G401 (cell line): Measurements from ENCODE around the gene TRAF3. TPM values are rescaled to one million over a fixed set of nuclear protein-coding genes. Genes with fewer than 3 reads are reported as not detected.

Source experiments
- DNase-seq: peaks from one replicate; pipeline ENCODE4 v3.0.0-alpha.2; 2015; ENCODE audit warnings: low spot score
- in situ Hi-C: cut with HindIII; loops from 2 replicates; pipeline ENCODE4 v1.10.0; 2016; ENCODE audit warnings: low sequenced_read_pairs, mixed read lengths
- total RNA-seq: library from RNA; depleted of rRNA; stranded (reverse); fragments of >200 nt; shearing (Covaris generic); gene quantifications from 2 replicates; pipeline ENCODE4 v1.2.3, GENCODE V29; 2014; rRNA removed

Gene TRAF3
- total RNA-seq = 21.0 and 45.5 TPM in 2 replicates

DNA sequence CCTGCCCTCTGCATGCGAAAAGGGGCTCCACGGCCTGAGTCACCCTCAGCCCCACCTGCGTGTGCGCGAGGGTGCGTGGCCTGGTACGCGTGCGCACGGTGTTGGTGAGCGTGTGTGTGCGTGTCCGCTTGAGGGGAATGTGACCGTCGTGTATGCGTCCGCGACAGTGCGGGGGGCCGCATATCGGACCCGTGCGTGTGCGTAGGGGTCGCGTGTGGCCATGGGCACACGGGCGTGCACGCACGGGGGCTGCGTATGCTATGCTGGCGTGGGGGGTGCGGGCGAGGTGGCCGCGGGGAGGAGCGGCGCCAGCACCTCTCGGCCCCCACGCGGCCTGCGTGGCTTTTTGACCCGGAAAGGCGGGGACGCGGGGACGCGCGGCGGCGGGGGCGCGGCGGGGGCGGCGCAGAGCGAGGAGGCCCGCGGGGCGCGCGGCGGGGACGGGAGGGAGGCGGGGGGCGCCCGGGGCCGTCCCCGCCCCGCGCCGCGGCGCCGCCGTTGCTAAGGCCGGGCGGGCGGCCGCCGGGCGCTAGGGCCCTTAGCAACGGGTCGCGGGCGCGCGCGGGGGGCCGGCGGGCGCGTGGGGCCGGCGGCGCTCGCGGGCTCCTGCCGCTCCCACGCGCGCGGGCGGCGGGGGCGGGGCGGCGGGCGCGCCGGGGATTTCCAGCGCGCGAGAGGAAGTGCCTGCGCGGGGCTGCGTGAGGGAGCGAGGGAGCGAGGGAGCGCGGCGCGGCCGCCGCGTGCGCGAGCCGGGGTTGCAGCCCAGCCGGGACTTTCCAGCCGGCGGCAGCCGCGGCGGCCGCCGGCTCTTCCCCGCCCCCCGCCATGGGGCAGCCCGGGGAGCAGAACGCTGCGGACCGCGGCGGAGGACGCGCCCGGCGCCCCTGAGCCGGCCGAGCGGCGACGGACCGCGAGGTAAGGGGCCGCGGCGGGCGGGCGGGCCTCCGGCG, at the start of gene TRAF3:
Gene TRAF3, plus strand, starts transcription at position 689 of the 950 bp plus-strand sequence. CDS start 92,753 bp downstream, outside the sequence.
- DNase-seq = peak; percentile 45
- in situ Hi-C loops = no loop called here

- in situ Hi-C loops = no loop called here
- no peak for DNase-seq
Observed at GRCh38 chr14:102728501-102728900, 48.7 kb upstream of the TRAF3 start.

DNA sequence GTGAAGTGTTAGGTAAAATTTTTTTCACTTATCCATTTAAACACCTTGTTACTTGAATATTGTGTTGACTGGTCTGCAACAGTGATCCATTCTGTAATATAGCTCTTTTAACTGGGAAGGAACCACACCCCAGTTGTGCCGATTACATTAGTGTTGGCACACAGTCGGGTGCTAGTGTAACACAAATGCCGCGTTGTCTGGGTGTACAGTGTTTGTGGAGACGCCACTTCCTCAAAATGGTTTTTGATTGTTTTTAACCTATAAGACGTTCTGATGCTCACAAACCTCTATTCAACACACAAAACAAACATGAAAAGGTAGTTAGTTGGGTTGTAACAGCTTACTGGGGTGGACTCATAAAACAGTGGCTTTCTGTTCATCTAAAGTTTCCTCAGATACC, 48.0 kb upstream of the TRAF3 start:
- in situ Hi-C loops = no loop called here
- no peak for DNase-seq

DNA sequence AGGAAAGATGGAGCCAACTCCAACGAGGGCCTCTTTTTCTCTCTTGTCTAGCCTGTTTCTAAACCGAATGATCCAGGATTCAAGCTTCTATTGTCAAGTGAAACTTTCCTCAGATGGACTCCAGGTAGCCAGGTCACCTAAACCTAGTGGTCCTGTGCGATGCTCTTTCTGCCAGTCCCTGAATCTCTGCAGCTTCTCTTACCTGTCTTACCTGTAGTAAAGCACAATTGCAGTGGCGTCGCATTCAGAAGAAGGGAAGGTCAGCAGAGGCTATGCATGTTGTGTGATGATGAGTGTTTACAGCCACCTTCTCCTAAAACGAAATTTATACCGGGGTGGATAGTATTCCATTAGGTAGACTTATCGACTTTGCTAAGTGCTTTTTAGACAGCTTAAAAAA, 47.4 kb upstream of the TRAF3 start:
- DNase-seq = no peak
- in situ Hi-C loops = no loop called here

DNA sequence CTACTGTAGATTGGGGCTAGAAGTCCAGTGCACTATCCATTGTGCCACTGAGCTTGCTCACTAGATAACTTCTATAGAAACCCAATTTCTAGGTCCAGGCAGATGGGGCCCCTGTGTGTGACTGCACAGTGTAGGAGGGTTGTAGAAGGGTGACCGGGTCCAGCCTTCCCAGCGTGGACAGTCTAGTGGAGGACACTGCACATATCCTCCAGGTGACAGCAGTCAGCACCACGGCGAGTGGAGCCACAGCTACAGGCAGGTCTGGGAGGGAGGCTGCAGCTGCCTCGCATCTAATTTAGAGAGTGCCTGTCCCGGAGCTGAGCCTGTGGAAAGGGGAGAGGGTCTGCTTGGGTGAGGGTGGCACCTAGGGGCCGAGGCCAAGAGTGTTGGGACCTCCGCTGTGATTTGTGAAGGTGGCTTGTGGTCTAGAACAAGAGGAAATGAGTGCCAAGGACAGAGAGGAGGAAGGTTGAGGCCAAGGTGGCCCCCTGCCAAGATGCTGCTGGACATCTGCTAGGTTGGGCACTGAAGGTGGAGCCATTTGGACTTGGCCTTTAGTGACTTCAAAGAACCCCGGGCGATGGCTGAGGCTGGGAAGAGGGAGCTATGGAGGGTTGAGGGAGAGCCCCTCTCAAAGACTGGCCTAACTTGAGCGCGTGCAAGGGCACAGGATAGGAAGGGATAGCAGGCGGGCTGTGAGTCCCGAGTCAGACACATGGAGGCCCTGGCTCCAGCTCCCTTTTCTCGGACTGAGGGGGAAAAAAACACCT, 46.0 kb upstream of the TRAF3 start:
- peak; percentile 87 for DNase-seq
- in situ Hi-C loops = no loop called here

DNA sequence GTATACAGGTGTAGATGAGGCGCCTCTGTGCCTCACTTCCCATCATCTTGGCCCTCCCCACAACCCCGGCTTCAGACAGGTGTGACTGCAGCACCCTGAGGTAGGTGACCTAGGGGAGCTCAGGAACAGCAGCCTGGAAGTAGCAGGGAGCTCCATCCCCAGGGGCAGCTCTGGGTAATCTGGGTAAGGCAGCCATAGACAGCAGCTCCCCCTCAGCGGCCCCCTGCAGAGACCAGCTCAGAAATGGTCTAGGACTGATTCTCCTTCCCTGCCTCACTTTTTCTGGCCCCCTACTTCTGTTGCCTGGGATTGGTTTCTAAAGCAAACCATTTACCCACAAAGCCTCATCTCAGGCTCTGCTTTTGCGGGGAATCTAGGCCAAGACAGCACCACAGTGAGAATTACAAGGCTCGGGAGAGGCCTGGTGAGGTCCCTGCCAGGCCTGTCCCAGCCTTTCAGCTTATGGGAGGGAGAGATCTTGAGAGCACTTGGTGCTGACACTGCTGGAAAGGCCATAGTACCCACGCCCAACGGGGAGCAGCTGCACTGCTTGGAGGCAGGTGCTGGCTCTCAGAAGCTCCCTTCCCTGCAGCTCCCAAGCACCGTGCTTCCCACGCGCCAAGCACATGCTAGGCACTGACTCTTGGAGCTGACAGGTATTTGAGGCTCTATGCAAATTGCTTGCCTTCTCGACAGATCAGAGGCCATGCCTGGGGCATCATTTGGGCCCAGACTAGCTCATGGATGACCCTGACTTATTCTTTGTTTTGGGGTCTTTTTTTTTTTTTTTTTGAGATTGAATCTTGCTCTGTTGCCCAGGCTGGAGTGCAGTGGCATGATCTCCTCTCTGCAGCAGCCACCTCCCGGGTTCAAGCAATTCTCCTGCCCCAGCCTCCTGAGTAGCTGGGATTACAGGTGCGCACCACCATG, 45.1 kb upstream of the TRAF3 start:
- DNase-seq = no peak
- in situ Hi-C loops = no loop called here

GRCh38 chr14:102732924-102733323, 44.3 kb upstream of the TRAF3 start:
- no peak for DNase-seq
- in situ Hi-C loops = no loop called here

- in situ Hi-C loops = no loop called here
Observed at GRCh38 chr14:102733326-102733725, 43.9 kb upstream of the TRAF3 start.

GRCh38 chr14:102734436-102734835, 42.8 kb upstream of the TRAF3 start:
- no peak for DNase-seq
- in situ Hi-C loops = no loop called here

More at GRCh38 chr14:102733326-102733725, 43.9 kb upstream of the TRAF3 start:
- no peak for DNase-seq

- DNase-seq = no peak
- in situ Hi-C loops = no loop called here
Observed at GRCh38 chr14:102736956-102737355, 40.3 kb upstream of the TRAF3 start.

DNA sequence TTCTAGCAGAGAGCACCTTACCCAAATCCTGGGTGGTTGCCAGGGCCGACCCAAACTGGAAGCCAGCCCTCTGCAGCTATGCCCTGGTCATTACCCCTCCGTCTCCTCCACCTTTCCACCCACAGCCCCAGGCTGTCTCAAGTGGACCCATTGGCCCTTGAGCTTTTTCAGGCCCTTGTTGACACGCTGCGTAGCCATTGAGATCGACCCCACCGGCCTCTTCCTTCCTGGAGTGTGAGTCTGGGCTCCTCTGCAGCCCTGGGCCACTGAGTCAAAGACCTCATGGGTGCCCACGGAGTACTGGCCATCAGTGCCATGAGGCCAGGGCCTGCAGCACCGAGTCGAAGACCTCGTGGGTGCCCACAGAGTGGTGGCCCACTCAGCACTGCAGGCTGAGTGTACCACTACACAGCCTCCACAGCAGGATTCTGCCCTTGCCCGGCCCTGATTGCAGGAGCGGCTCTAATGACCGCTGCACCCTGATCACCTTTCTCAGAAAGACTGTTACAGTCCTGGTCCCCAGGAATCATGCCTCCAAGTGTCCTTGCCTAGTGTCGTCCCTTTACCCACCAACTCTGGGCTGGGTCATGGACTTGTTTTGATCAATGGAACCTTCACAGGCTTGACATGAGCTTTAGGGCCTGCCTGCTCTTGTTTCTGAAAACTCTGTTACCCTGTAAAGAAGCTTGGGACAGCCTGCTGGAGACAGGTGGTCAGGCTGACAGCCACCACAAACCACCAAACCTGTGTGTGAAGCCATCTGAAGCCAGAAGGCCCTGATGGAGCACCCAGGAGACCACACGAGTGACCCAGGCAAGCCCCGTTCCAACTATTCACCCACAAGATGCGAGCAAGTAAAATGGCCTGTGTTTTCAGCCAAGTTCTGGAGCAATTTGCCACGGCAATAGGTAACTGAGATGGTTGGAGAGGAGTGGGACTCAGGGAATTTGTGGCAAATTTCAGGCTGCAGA, 39.6 kb upstream of the TRAF3 start:
- in situ Hi-C loops = no loop called here
- DNase-seq = no peak

GRCh38 chr14:102738373-102739189, 38.7 kb upstream of the TRAF3 start:
- DNase-seq = no peak
- in situ Hi-C loops = no loop called here

DNA sequence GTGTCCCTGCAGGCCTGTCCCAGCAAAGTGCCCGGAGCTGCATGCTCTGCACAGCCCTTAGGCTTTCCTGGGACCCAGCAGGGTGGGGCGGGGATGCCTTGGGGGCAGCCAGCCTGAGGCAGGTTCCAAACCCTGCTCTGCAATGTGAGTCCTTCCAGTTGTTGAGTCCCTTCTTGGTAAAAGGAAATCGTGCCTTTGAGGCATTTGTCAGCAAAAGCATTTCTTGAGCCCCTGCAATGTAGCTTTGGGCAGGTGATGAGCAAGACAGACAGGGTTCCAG, 38.1 kb upstream of the TRAF3 start:
- in situ Hi-C loops = no loop called here
- DNase-seq = no peak

DNA sequence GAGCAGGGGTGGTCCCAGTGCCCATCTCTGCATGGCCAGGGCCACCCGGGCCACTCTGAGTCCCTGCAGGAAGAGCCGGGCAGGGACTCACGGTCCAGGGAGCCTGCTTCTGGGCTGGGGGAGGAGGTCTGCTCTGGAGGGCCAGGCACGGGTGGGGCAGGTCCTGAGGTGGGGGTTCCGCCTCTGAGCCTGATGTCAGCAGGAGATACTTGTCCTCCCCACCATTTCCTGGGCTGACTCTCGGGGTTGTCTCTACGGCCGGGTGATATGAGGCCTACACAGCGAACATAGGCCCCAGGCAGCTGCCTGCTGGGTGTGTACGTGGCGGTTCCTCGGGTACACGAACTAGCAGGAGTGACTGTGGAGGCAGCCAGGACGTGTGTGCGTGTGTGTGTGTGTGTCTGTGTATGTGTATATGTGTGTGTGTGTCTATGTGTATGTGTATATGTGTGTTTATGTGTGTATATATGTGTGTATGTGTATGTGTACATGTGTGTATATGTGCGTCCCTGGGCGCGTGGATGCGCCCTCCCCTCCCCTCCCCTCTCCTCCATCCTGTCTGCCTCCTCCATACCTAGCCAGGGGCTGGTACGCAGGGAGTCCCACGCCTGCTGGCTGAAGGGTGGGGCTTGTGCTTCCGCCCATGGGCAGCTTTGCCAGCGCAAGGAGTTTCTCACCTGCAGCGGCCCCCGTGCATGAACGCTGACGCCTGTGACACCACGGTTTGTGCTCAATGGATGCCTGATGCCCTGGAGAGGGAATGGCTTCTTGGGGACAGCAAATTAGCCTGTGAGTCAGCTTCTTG, 30.4 kb upstream of the TRAF3 start:
- no peak for DNase-seq
- in situ Hi-C loops = no loop called here

- in situ Hi-C loops = no loop called here
- no peak for DNase-seq
Observed at GRCh38 chr14:102748806-102749205, 28.4 kb upstream of the TRAF3 start.

- peak; percentile 50 for DNase-seq
- in situ Hi-C loops = no loop called here
Observed at GRCh38 chr14:102749393-102750305, 27.6 kb upstream of the TRAF3 start.
